C4-2B (cell line): ENCODE measurements around the gene GTPBP3.

ENCODE experiments used
- H3K27ac ChIP-seq: fragments of 450-650 bp; 2 replicates; pipeline ENCODE4 v1.5.1; 2017
- ZFX ChIP-seq: fragments of 450-650 bp; IDR thresholded peaks from 2 replicates; pipeline ENCODE4 v1.6.1; 2017
- TF ChIP-seq, protein P1 (sequence below): fragments of 450-650 bp; conservative IDR thresholded peaks from 2 replicates; pipeline ENCODE4 v1.5.1; 2017; ENCODE audit warnings: mild to moderate bottlenecking

GTPBP3 gene

DNA sequence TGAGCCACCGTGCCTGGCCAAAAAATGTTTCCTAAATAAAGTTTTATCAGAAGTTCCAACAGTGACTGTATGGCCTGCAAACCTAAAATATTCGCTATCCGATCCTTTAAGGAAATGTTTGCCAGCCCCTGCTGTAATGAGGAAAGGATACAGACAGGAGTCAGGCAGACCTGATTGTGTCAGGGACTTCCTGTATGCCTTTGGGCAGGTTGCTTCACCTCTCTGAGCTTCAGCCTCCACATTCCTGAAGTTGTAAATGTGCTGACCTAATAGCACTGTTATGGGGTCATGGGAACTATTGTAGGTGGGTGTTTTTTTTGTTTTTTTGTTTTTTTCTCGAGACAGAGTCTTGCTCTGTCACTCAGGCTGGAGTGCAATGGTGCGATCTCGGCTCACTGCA lies 40.4 kb upstream of the GTPBP3 start:
- TF ChIP-seq ZFX, result no peak
- TF ChIP-seq, protein P1, sequence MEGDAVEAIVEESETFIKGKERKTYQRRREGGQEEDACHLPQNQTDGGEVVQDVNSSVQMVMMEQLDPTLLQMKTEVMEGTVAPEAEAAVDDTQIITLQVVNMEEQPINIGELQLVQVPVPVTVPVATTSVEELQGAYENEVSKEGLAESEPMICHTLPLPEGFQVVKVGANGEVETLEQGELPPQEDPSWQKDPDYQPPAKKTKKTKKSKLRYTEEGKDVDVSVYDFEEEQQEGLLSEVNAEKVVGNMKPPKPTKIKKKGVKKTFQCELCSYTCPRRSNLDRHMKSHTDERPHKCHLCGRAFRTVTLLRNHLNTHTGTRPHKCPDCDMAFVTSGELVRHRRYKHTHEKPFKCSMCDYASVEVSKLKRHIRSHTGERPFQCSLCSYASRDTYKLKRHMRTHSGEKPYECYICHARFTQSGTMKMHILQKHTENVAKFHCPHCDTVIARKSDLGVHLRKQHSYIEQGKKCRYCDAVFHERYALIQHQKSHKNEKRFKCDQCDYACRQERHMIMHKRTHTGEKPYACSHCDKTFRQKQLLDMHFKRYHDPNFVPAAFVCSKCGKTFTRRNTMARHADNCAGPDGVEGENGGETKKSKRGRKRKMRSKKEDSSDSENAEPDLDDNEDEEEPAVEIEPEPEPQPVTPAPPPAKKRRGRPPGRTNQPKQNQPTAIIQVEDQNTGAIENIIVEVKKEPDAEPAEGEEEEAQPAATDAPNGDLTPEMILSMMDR, result no peak
- no peak overlapping the region for H3K27ac ChIP-seq

DNA sequence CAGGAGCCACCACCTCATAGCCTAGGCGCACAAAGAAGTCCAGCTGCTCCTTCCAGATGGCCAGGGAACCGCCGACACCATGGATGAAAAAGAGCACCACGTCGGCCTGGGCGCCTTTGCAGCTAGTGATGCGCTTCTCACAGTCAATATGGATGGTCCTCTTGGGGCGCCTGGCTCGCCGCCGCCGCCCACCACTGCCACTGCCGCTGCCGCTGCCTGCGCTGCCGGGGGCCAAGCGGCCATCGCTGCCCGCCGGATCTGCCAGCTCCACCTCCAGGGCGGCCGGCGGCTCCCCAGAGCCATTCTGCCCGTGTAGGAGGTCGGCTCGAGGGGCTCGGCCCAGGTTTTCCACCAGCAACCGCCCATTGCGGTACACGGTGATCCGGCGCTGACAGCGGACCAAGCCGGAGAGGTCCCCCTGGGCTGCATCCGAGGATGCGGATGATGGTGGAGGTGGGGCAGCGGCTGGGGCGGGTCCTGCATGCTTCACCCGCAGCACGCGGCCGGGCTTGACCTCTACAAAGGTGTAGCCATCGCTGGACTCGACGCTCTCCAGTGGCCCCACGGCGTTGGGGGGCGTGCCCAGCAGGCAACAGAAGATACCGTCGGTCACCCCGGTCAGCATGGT lies 36.2 kb upstream of the GTPBP3 start:
- no peak overlapping the region for H3K27ac ChIP-seq
- TF ChIP-seq ZFX, result no peak
- TF ChIP-seq, protein P1, result no peak

- TF ChIP-seq, protein P1, result no peak
- TF ChIP-seq ZFX, result no peak
- H3K27ac ChIP-seq, result peak overlapping the region; percentile 81
Measured at GRCh38 chr19:17302391-17303166, 34.8 kb upstream of the GTPBP3 start.

GRCh38 chr19:17303167-17303939 lies 34.0 kb upstream of the GTPBP3 start, which contains the start of gene ABHD8:
Gene ABHD8, minus strand, starts transcription at chr19:17303425. Its CDS starts 1,809 bp downstream, at chr19:17301616.
- TF ChIP-seq, protein P1, result peak; percentile 78
- peak; percentile 53; the same call in 1 of the 2 replicates for TF ChIP-seq ZFX
- peak within 1 kb of the TSS; percentile 81 for H3K27ac ChIP-seq

- TF ChIP-seq, protein P1, result no peak
- TF ChIP-seq ZFX, result no peak
- H3K27ac ChIP-seq, result peak overlapping the region; percentile 81
Measured at GRCh38 chr19:17303940-17304267, 33.4 kb upstream of the GTPBP3 start.

DNA sequence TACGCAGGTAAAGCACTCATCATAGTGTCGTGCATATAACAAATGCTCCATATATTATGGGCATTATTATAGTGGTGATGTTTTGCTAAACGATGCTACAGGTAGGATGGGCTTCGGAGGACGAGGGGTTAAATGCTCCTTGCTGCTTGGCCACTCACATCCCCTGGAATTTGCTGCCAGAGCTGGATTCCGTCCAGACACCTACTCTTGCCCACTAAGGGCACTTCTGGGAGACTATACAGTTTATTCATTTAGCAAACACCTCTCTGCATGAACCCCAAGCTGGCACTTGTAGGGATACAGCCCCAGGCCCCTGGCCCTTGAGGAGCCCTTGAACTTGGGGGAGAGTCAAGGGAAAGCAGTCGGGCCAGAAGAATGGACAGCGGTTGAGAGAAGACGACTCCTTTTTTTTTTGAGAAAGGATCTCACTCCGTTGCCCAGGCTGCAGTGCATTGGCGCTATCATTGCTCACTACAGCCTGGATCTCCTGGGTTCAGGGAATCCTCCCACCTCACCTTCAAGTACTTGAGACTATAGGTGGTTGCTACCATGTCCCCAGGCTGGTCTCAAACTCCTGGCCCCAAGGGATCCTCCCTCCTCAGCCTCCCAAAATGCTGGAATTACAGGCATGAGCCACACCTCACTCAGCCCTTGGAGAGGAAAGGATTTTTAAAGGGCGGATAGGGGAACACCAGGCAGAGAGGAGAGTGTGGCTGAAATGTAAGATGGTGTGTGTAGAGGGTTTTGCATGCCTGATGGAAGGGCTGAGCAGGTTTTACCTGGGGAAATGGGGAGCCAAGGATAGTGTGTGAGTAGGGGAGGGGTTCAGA lies 32.8 kb upstream of the GTPBP3 start:
- H3K27ac ChIP-seq, result peak overlapping the region; percentile 92

More for the DNA sequence above, 32.8 kb upstream of the GTPBP3 start:
- TF ChIP-seq, protein P1, result no peak
- TF ChIP-seq ZFX, result no peak
